ENCODE measurements around the gene GLDC. TPM values are rescaled to one million over a fixed set of nuclear protein-coding genes. Genes with fewer than 3 reads are reported as not detected.
"Not testable (repeated sequence)": the region's sequence is repeated elsewhere in the genome, so short reads cannot be mapped to it uniquely, and the experiment has no call there.

The GLDC gene
- total RNA-seq, 2 experiments from 2014 or later = not detected

- H3K4me1 ChIP-seq (ENCODE audit: insufficient read depth, low read length, poor library complexity, severe bottlenecking) = no peaks in the 10 kb centered on the region
- no peaks in the 10 kb centered on the region for H3K36me3 ChIP-seq (ENCODE audit: insufficient read depth, low read length)
- H3K27ac ChIP-seq (ENCODE audit: low read depth, low read length, poor library complexity, severe bottlenecking) = no peak overlapping the region
- DNase-seq (ENCODE audit: low spot score) = no peak
- no TSS peak for BruUV-seq (replicated peaks)
- no peak overlapping the region for H2AFZ ChIP-seq (ENCODE audit: low read length)
- no peaks in the 10 kb centered on the region for H4K20me1 ChIP-seq (ENCODE audit: insufficient read depth, low read length)
- no peaks in the 10 kb centered on the region for H3K9me2 ChIP-seq (ENCODE audit: insufficient read depth, low read length)
- intact Hi-C loops (cut with micrococcal nuclease; ENCODE audit: unreplicated experiment) = no loop called here
- TF ChIP-seq CTCF (conservative IDR thresholded peaks at IDR 0.05; ENCODE audit: low read length) (no peak), EZH2phosphoT487 (IDR thresholded peaks at IDR 0.05; ENCODE audit: borderline replicate concordance, low read depth, low read length) (no peak)
- H3K9me3 ChIP-seq (ENCODE audit: low read length) = no peaks in the 10 kb centered on the region
- CTCF ChIA-PET (ENCODE audit: unreplicated experiment) = no interaction called here
- no peak overlapping the region for H3K4me2 ChIP-seq (ENCODE audit: low read length)
- POLR2A ChIA-PET = interaction anchor here (0.6 kb wide), 1 partner anchor 468 kb away, joined by 3 read pairs; no protein-coding TSS in a partner anchor
- no peaks in the 10 kb centered on the region for H3K79me2 ChIP-seq (ENCODE audit: insufficient read depth, low read depth, low read length)
- no peak overlapping the region for H3K4me3 ChIP-seq (ENCODE audit: low read depth, low read length, poor library complexity, severe bottlenecking)
Observed at GRCh38 chr9:6646293-6646636, 736 bp upstream of the GLDC start.

GRCh38 chr9:6645105-6645354 is 499 bp downstream of the GLDC start:
- DNase-seq (ENCODE audit: low spot score); H3K9me3 ChIP-seq (ENCODE audit: low read length); H3K79me2 ChIP-seq (ENCODE audit: insufficient read depth, low read depth, low read length); CTCF ChIA-PET (ENCODE audit: unreplicated experiment); H4K20me1 ChIP-seq (ENCODE audit: insufficient read depth, low read length); intact Hi-C loops (cut with micrococcal nuclease; ENCODE audit: unreplicated experiment); H3K4me2 ChIP-seq (ENCODE audit: low read length); POLR2A ChIA-PET; H3K27ac ChIP-seq (ENCODE audit: low read depth, low read length, poor library complexity, severe bottlenecking); BruUV-seq (replicated peaks); H3K9me2 ChIP-seq (ENCODE audit: insufficient read depth, low read length); H3K4me1 ChIP-seq (ENCODE audit: insufficient read depth, low read length, poor library complexity, severe bottlenecking); H3K4me3 ChIP-seq (ENCODE audit: low read depth, low read length, poor library complexity, severe bottlenecking); H3K36me3 ChIP-seq (ENCODE audit: insufficient read depth, low read length); H2AFZ ChIP-seq (ENCODE audit: low read length): not testable (repeated sequence)

GRCh38 chr9:6644346-6645104 is 1.0 kb downstream of the GLDC start:
- Histone ChIP-seq H3K27ac (ENCODE audit: low read depth, low read length, poor library complexity, severe bottlenecking) (no peak overlapping the region), H3K9me3 (ENCODE audit: low read length) (no peaks in the 10 kb centered on the region), H2AFZ (ENCODE audit: low read length) (no peak overlapping the region), H3K4me1 (ENCODE audit: insufficient read depth, low read length, poor library complexity, severe bottlenecking) (no peaks in the 10 kb centered on the region), H3K4me2 (ENCODE audit: low read length) (no peak overlapping the region), H3K36me3 (ENCODE audit: insufficient read depth, low read length) (no peaks in the 10 kb centered on the region), H4K20me1 (ENCODE audit: insufficient read depth, low read length) (no peaks in the 10 kb centered on the region), H3K9me2 (ENCODE audit: insufficient read depth, low read length) (no peaks in the 10 kb centered on the region), H3K4me3 (ENCODE audit: low read depth, low read length, poor library complexity, severe bottlenecking) (no peak overlapping the region), H3K79me2 (ENCODE audit: insufficient read depth, low read depth, low read length) (no peaks in the 10 kb centered on the region)
- DNase-seq (ENCODE audit: low spot score) = no peak
- TF ChIP-seq CTCF (conservative IDR thresholded peaks at IDR 0.05; ENCODE audit: low read length) (no peak), EZH2phosphoT487 (IDR thresholded peaks at IDR 0.05; ENCODE audit: borderline replicate concordance, low read depth, low read length) (0 out of 2 replicates have a peak, but pooled peaks have one; percentile 40)
- CTCF ChIA-PET (ENCODE audit: unreplicated experiment) = no interaction called here
- intact Hi-C loops (cut with micrococcal nuclease; ENCODE audit: unreplicated experiment) = no loop called here
- POLR2A ChIA-PET = no interaction called here
- BruUV-seq (replicated peaks) = no TSS peak

Data from OCI-LY7 (cell line).